ENCODE measurements around the gene MEOX2. TPM values are rescaled to one million over a fixed set of nuclear protein-coding genes. Genes with fewer than 3 reads are reported as not detected.

The MEOX2 gene
- polyA plus RNA-seq, 1 of the 3 experiments (the other 2 are of a cell fraction), result not detected

GRCh38 chr7:15682751-15683245, 3.7 kb downstream of the MEOX2 start:
- CTCF ChIA-PET, result interaction anchor here (3.1 kb wide), 1 partner anchor 38 kb away, joined by 16 read pairs; no protein-coding TSS in a partner anchor
- no peaks in the 10 kb centered on the region; a peak in 1 of 4 replicates for H3K4me1 ChIP-seq (ENCODE audit: control insufficient read depth in 1 of 2, insufficient read depth in 2 of 2, low read depth in 1 of 2, low read length in 1 of 2)
- no peaks in the 10 kb centered on the region; the same call in 1 of the 2 replicates for H3K9me3 ChIP-seq
- TF ChIP-seq REST (IDR thresholded peaks at IDR 0.05; ENCODE audit: low read depth, low read length) (no peak), ELF1 (IDR thresholded peaks at IDR 0.05) (no peak), ZBTB33 (IDR thresholded peaks at IDR 0.05; ENCODE audit: borderline replicate concordance, low read depth) (no peak), YY1 (IDR thresholded peaks at IDR 0.05; ENCODE audit: low read depth) (no peak), RCOR1 (IDR thresholded peaks at IDR 0.05; ENCODE audit: low read length) (no peak)
- TF ChIP-seq, protein P1, sequence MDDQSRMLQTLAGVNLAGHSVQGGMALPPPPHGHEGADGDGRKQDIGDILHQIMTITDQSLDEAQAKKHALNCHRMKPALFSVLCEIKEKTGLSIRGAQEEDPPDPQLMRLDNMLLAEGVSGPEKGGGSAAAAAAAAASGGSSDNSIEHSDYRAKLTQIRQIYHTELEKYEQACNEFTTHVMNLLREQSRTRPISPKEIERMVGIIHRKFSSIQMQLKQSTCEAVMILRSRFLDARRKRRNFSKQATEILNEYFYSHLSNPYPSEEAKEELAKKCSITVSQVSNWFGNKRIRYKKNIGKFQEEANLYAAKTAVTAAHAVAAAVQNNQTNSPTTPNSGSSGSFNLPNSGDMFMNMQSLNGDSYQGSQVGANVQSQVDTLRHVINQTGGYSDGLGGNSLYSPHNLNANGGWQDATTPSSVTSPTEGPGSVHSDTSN (IDR thresholded peaks at IDR 0.05), result no peak
- TF ChIP-seq, protein P2, sequence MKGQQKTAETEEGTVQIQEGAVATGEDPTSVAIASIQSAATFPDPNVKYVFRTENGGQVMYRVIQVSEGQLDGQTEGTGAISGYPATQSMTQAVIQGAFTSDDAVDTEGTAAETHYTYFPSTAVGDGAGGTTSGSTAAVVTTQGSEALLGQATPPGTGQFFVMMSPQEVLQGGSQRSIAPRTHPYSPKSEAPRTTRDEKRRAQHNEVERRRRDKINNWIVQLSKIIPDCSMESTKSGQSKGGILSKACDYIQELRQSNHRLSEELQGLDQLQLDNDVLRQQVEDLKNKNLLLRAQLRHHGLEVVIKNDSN (IDR thresholded peaks at IDR 0.05; ENCODE audit: borderline replicate concordance, low read depth), result no peak
- H3K27me3 ChIP-seq (ENCODE audit: insufficient read depth), result peaks cover 34% of the 10 kb centered on the region
- H3K27ac ChIP-seq (ENCODE audit: low read depth in 2 of 2, low read length in 1 of 2), result no peak overlapping the region
- POLR2A ChIA-PET, result no interaction called here
- H4K20me1 ChIP-seq (ENCODE audit: insufficient read depth), result no peaks in the 10 kb centered on the region
- no peak overlapping the region for H2AFZ ChIP-seq (ENCODE audit: low read depth)
- H3K9ac ChIP-seq, result no peak overlapping the region
- no peak for DNase-seq
- H3K9me2 ChIP-seq, result 0 out of 2 replicates have a peak, but pooled peaks cover 3% of the 10 kb centered on the region
- no peaks in the 10 kb centered on the region for H3F3A ChIP-seq (replicated peaks; ENCODE audit: insufficient read depth)
- H3K79me2 ChIP-seq (ENCODE audit: insufficient read depth), result no peaks in the 10 kb centered on the region
- WGBS (ENCODE audit: low lambda C conversion rate), result 11% methylated on average over 5 of the region's 5 CpGs
- no peaks in the 10 kb centered on the region for H3K36me3 ChIP-seq (replicated peaks in 1 of 2; ENCODE audit: control insufficient read depth in 1 of 2, insufficient read depth in 2 of 2, low read length in 1 of 2)
- H3K4me3 ChIP-seq (ENCODE audit: low read depth in 2 of 2, low read length in 1 of 2), result no peak overlapping the region
- no peak overlapping the region for H3K4me2 ChIP-seq

DNA sequence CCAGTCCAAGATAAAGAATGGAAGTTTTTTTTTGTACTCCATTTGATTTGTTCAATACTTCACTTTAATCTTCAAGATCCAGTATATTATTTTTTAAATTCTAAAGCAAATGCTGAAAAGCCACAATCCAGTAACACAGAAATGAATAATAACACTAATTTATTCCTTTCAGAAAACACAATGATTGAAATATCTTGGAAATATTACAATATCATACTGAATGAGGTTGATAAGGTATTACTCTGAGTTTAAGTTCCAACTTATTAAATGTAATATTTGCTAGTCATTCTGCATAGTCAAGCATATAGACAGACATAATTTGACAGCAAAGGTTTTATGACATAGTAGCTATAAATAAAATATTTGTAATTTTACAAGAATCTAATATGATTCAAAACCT, 4.4 kb downstream of the MEOX2 start:
- no peak overlapping the region for H2AFZ ChIP-seq (ENCODE audit: low read depth)
- no peaks in the 10 kb centered on the region for H4K20me1 ChIP-seq (ENCODE audit: insufficient read depth)
- ChIA-PET POLR2A (no interaction called here), CTCF (interaction anchor here (3.1 kb wide), 1 partner anchor 39 kb away, joined by 16 read pairs; no protein-coding TSS in a partner anchor)
- H3K9me3 ChIP-seq, result no peaks in the 10 kb centered on the region; the same call in 1 of the 2 replicates
- no peaks in the 10 kb centered on the region for H3K36me3 ChIP-seq (replicated peaks in 1 of 2; ENCODE audit: control insufficient read depth in 1 of 2, insufficient read depth in 2 of 2, low read length in 1 of 2)
- H3K9ac ChIP-seq, result no peak overlapping the region
- no peaks in the 10 kb centered on the region for H3F3A ChIP-seq (replicated peaks; ENCODE audit: insufficient read depth)
- TF ChIP-seq IRF3 (IDR thresholded peaks at IDR 0.05; ENCODE audit: low read depth, low read length) (no peak), TEAD4 (IDR thresholded peaks at IDR 0.05; ENCODE audit: borderline replicate concordance, insufficient read depth) (no peak), RAD21 (IDR thresholded peaks at IDR 0.05; ENCODE audit: low read length) (no peak), YY1 (IDR thresholded peaks at IDR 0.05; ENCODE audit: low read depth) (no peak)
- no peak overlapping the region for H3K4me3 ChIP-seq (ENCODE audit: low read depth in 2 of 2, low read length in 1 of 2)
- H3K9me2 ChIP-seq, result 0 out of 2 replicates have a peak, but pooled peaks cover 3% of the 10 kb centered on the region
- no peak for DNase-seq
- H3K4me1 ChIP-seq (ENCODE audit: control insufficient read depth in 1 of 2, insufficient read depth in 2 of 2, low read depth in 1 of 2, low read length in 1 of 2), result no peaks in the 10 kb centered on the region; a peak in 1 of 4 replicates
- H3K79me2 ChIP-seq (ENCODE audit: insufficient read depth), result no peaks in the 10 kb centered on the region
- H3K27me3 ChIP-seq (ENCODE audit: insufficient read depth), result peaks cover 27% of the 10 kb centered on the region
- H3K4me2 ChIP-seq, result no peak overlapping the region
- H3K27ac ChIP-seq (ENCODE audit: low read depth in 2 of 2, low read length in 1 of 2), result no peak overlapping the region

Measured in SK-N-SH (cell line).